Endothelial cell of umbilical vein (primary cell): ENCODE measurements around the gene HTR3B. TPM values are rescaled to one million over a fixed set of nuclear protein-coding genes. Genes with fewer than 3 reads are reported as not detected.

ENCODE experiments used
- BruUV-seq: library from RNA; stranded (reverse); fragments of 400-500 nt; replicated peaks from 2 replicates; lab custom pipeline; 2021; lab: Mats Ljungman, UMichigan
- CTCF ChIA-PET: fragments of 300-600, 350-600 bp; sonication (Branson Sonifier 250); formaldehyde crosslinking; loops from one replicate; lab custom pipeline; 2021; ENCODE audit warnings: antibody characterized with exemption, inconsistent platforms; lab: Charles Lee
- POLR2A ChIA-PET: fragments of 300-600, 350-600 bp; sonication (Branson Sonifier 250); formaldehyde crosslinking; loops from one replicate; lab custom pipeline; 2021; ENCODE audit warnings: antibody characterized with exemption, inconsistent platforms; lab: Charles Lee
- DNase-seq: peaks from one replicate; pipeline ENCODE4 v3.0.0-alpha.2; 2011; ENCODE audit warnings: low read depth, low spot score
- FAIRE-seq: peaks from 2 replicates; lab custom pipeline; 2011; peaks lifted over from hg19 to GRCh38; lab: Jason Lieb, UNC
- H2AFZ ChIP-seq: 2 replicates; pipeline ENCODE4 v1.6.0; 2012; ENCODE audit warnings: low read depth, low read length, control low read depth, inconsistent platforms
- H3K27ac ChIP-seq: 2 replicates; pipeline ENCODE4 v1.5.1; 2011; ENCODE audit warnings: low read depth, mild to moderate bottlenecking, control low read depth, low read length, moderate library complexity; ENCODE audit not compliant: insufficient read depth
- H3K27me3 ChIP-seq, 2 experiments: 2 replicates each; pipeline versions ENCODE4 v1.6.0 to v1.6.1; 2011; ENCODE audit warnings: low read length in 2 of 2, mixed read lengths in 1 of 2; ENCODE audit not compliant: control insufficient read depth in 2 of 2, insufficient read depth in 2 of 2
- H3K36me3 ChIP-seq, 2 experiments: 2 replicates in 1 of 2; 3 replicates in 1 of 2; pipeline ENCODE4 v1.5.1; 2011; ENCODE audit warnings: low read length in 2 of 2, mild to moderate bottlenecking in 1 of 2, moderate library complexity in 1 of 2; ENCODE audit not compliant: control insufficient read depth in 2 of 2, insufficient read depth in 2 of 2; ENCODE audit errors: extremely low read depth in 1 of 2
- H3K4me1 ChIP-seq: 3 replicates; pipeline ENCODE4 v1.5.1; 2011; ENCODE audit warnings: mild to moderate bottlenecking, low read length; ENCODE audit not compliant: control insufficient read depth, insufficient read depth; ENCODE audit errors: extremely low read depth
- H3K4me2 ChIP-seq: 2 replicates; pipeline ENCODE4 v1.6.1; 2011; ENCODE audit warnings: low read length, control low read depth, mixed read lengths; ENCODE audit not compliant: insufficient read depth
- H3K4me3 ChIP-seq, 3 experiments: fragments of 200-600 bp in 1 of 3; sonication (generic), shearing (Covaris generic) in 1 of 3; replicated peaks in 1 of 3; 2 replicates each; pipeline ENCODE4 v1.5.1; 2011 to 2016; ENCODE audit warnings: control low read depth in 3 of 3, low read length in 3 of 3, mild to moderate bottlenecking in 2 of 3, inconsistent platforms in 1 of 3, low read depth in 1 of 3, moderate library complexity in 1 of 3; ENCODE audit not compliant: insufficient read depth in 1 of 3
- H3K79me2 ChIP-seq: 2 replicates; pipeline ENCODE4 v1.6.0; 2012; ENCODE audit warnings: low read length, inconsistent platforms; ENCODE audit not compliant: control insufficient read depth, insufficient read depth
- H3K9ac ChIP-seq: replicated peaks from 2 replicates; pipeline ENCODE3; 2011; ENCODE audit warnings: low read length, control low read depth; ENCODE audit not compliant: insufficient read depth; ENCODE audit errors: extremely low read depth
- H3K9me1 ChIP-seq: replicated peaks from 3 replicates; pipeline ENCODE4 v1.6.0; 2011; ENCODE audit warnings: mild to moderate bottlenecking, low read length; ENCODE audit not compliant: control insufficient read depth, insufficient read depth; ENCODE audit errors: extremely low read depth
- H3K9me3 ChIP-seq: replicated peaks from 2 replicates; pipeline ENCODE4 v1.5.1; 2012; ENCODE audit warnings: low read length, inconsistent platforms; ENCODE audit not compliant: control insufficient read depth, insufficient read depth
- H4K20me1 ChIP-seq: replicated peaks from 2 replicates; pipeline ENCODE3; 2011; ENCODE audit warnings: mild to moderate bottlenecking, low read length; ENCODE audit not compliant: control insufficient read depth, insufficient read depth; ENCODE audit errors: extremely low read depth
- EZH2 ChIP-seq: IDR thresholded peaks from 2 replicates; pipeline ENCODE4 v1.6.1; 2012; ENCODE audit warnings: borderline replicate concordance, low read depth, mild to moderate bottlenecking, moderate library complexity, low read length, inconsistent platforms; ENCODE audit not compliant: severe bottlenecking
- FOS ChIP-seq: IDR thresholded peaks from 2 replicates; pipeline ENCODE4 v1.6.1; 2011; ENCODE audit warnings: mild to moderate bottlenecking, low read length, moderate library complexity, borderline replicate concordance; ENCODE audit not compliant: insufficient read depth
- JUN ChIP-seq: IDR thresholded peaks from 2 replicates; pipeline ENCODE4 v1.6.1; 2011; ENCODE audit warnings: borderline replicate concordance, low read depth; ENCODE audit not compliant: insufficient read length, insufficient read depth
- MYC ChIP-seq: IDR thresholded peaks from one replicate; pipeline ENCODE4 v1.6.1; 2011; ENCODE audit warnings: mild to moderate bottlenecking, low read depth, low read length
- POLR2AphosphoS5 ChIP-seq: IDR thresholded peaks from 2 replicates; pipeline ENCODE4 v1.6.1; 2012; ENCODE audit warnings: low read depth, mild to moderate bottlenecking, control low read depth, low read length, moderate library complexity; ENCODE audit not compliant: insufficient read depth
- dilution Hi-C: fragments of 300-500 bp; cut with MboI; formaldehyde crosslinking; loops from one replicate; pipeline ENCODE4 v1.15.0; 2019; ENCODE audit warnings: low sequenced_read_pairs; ENCODE audit not compliant: extremely low pct_ligation_motif_present
- intact Hi-C: fragments of 100-400 bp; cut with micrococcal nuclease; formaldehyde crosslinking; loops from one replicate; pipeline ENCODE4 v1.10.0; 2022
- polyA plus RNA-seq, 4 experiments: library from polyadenylated mRNA; depleted of rRNA in 3 of 4; stranded (reverse) in 3 of 4; unstranded in 1 of 4; fragments of >200 nt; gene quantifications; 2 replicates each; pipeline versions ENCODE4 v1.2.1 to v1.2.3, GENCODE V29; 2011 to 2012; ENCODE audit warnings: missing spikeins in 1 of 4
- total RNA-seq: library from RNA; stranded (reverse); gene quantifications from 2 replicates; pipeline ENCODE4 v1.2.3, GENCODE V29; 2021
- TF ChIP-seq, protein P1 (sequence below): IDR thresholded peaks from 2 replicates; pipeline ENCODE4 v1.6.1; 2011; ENCODE audit not compliant: insufficient read depth, insufficient read length

HTR3B gene
- total and polyA plus RNA-seq, 2 donors (not counting 3 experiments of a cell fraction or from before 2014, with no cell fraction given), result not detected

DNA sequence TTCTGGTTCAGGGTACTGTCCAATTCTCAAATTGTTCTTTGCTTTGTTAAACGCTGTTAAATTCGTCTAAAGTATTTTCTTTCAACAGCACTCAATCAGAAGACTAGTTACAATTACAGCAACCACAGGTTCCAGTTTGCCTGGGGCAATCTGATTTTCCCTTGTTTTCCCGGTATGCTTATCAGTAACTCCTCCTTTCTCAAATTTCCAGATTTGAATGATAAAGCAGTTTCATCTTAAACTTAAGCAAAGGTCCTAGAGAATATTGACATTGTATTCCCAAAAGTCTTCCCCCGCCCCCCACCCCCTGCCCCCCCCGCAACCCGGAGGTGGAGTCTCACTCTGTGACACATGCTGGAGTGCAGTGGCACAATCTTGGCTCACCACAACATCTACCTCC, 18.7 kb upstream of the HTR3B start:
- Histone ChIP-seq H3K9me3 (no peaks in the 10 kb centered on the region), H3K79me2 (no peaks in the 10 kb centered on the region), H3K36me3 (no peaks in the 10 kb centered on the region), H3K4me1 (no peaks in the 10 kb centered on the region), H4K20me1 (no peaks in the 10 kb centered on the region), H3K27me3 (no peaks in the 10 kb centered on the region), H3K9ac (no peak overlapping the region), H2AFZ (no peak overlapping the region), H3K9me1 (no peaks in the 10 kb centered on the region), H3K27ac (no peak overlapping the region), H3K4me3 (no peak overlapping the region), H3K4me2 (no peak overlapping the region)
- BruUV-seq, result no TSS peak
- no peak for FAIRE-seq
- ChIA-PET POLR2A (no interaction called here), CTCF (no interaction called here)
- no peak for DNase-seq
- TF ChIP-seq FOS (no peak), MYC (no peak), POLR2AphosphoS5 (no peak), EZH2 (no peak)
- intact Hi-C loops, result no loop called here
- dilution Hi-C loops, result no loop called here

DNA sequence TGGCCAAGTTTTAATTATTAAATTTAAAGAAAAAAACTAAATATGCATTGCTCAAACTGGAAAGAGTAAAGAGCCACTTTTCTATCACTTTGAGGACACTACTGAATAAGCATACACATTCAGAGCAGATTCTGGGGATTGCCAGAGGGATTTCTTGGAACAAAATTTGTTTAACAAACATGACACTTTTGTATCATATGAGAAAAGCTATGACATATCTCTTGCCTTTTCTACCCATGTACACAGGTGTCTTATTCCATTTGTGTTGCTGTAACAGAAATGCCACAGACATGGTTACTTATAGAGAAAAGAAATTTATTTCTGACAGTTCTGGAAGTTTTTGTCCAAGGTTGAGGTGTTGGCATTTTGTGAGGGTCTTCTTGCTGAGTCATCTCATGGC, 15.7 kb upstream of the HTR3B start:
- no TSS peak for BruUV-seq
- intact Hi-C loops, result no loop called here
- Histone ChIP-seq H3K4me3 (no peak overlapping the region), H3K79me2 (no peaks in the 10 kb centered on the region), H3K9me1 (no peaks in the 10 kb centered on the region), H3K36me3 (no peaks in the 10 kb centered on the region), H2AFZ (no peak overlapping the region), H3K9me3 (no peaks in the 10 kb centered on the region), H3K4me1 (no peaks in the 10 kb centered on the region), H3K4me2 (no peak overlapping the region), H3K9ac (no peak overlapping the region), H4K20me1 (no peaks in the 10 kb centered on the region), H3K27ac (no peak overlapping the region), H3K27me3 (no peaks in the 10 kb centered on the region)
- ChIA-PET CTCF (no interaction called here), POLR2A (no interaction called here)
- dilution Hi-C loops, result no loop called here
- no peak for FAIRE-seq
- no peak for TF ChIP-seq JUN
- no peak for TF ChIP-seq POLR2AphosphoS5
- TF ChIP-seq, protein P1, sequence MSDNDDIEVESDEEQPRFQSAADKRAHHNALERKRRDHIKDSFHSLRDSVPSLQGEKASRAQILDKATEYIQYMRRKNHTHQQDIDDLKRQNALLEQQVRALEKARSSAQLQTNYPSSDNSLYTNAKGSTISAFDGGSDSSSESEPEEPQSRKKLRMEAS, result no peak
- TF ChIP-seq EZH2, result no peak
- no peak for DNase-seq
